RPMI7951 (cell line): ENCODE data around the gene CDK8. TPM values are rescaled to one million over a fixed set of nuclear protein-coding genes. Genes with fewer than 3 reads are reported as not detected.
A peak's percentile ranks its signal among the peaks of the same experiment; 100 is the strongest.
"Not testable (repeated sequence)": the region's sequence is repeated elsewhere in the genome, so short reads cannot be mapped to it uniquely, and the experiment has no call there.

Source experiments
- DNase-seq: peaks from one replicate; pipeline ENCODE4 v3.0.0-alpha.2; 2012; ENCODE audit warnings: low read depth
- total RNA-seq: library from RNA; depleted of rRNA; stranded (reverse); fragments of >200 nt; shearing (Covaris generic); gene quantifications from 2 replicates; pipeline ENCODE4 v1.2.3, GENCODE V29; 2014; rRNA removed

The CDK8 gene
- total RNA-seq: 12.9 and 18.9 TPM in 2 replicates

DNA sequence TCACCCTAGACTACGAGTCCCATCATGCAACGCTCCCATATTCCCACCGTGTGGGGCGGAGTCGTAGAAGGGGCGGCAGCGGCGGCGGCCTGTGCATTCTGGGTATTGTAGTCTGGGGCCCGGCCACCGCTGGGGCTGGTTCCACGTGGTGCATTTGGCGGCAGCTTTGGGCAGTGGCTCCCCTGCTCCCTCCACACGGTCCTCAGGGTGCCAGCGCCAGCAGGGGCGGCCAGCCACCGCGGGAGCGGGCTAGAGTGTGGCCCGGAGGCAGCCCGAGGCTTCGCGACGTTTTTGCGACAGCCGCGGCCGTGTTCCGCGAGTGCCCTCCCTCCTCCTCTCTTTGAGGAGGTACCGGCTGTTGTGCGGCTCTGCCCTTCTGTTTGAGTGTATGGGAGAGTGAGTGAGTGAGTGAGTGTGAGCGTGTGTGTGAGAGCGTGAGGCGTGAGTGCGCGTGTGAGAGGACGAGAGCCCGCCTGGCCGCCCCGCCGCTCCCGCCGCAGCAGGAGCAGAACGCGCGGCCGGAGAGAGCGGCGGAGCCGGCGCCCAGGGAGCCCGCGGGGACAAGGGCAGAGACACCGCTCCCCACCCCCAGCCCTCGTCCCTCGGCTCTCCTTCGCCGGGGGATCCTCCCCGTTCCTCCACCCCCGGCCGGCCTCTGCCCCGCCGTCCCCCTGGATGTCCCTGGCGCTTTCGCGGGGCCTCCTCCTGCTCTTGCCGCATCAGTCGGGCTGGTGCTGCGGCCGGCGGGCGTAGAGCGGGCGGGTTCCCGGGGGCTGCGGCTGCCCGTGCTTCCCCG lies at the start of gene CDK8:
Gene CDK8 (plus strand): TSS at position 343 of the 796 bp plus-strand sequence. CDS start 513 bp downstream, outside the sequence.
- DNase-seq: peak; percentile 92

DNA sequence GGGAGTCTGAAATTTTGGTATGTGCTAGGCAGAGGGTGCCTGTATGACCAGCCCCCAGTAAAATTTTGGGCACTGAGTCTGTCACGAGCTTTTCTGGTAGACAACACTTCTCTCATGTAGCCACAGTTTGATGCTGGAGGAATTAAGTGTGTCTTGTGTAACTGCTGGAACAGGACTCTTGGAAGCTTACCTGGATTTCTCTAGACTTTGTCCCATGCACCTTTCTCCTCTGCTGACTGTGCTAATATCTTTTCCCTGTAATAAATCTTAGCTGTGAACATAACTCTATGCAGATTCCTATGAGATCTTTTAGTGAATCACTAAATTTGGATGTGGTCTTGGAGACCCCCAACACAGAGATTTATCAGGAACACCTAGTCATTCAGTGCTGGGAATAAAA lies 45.6 kb upstream of the CDK8 start:
- no peak for DNase-seq

DNA sequence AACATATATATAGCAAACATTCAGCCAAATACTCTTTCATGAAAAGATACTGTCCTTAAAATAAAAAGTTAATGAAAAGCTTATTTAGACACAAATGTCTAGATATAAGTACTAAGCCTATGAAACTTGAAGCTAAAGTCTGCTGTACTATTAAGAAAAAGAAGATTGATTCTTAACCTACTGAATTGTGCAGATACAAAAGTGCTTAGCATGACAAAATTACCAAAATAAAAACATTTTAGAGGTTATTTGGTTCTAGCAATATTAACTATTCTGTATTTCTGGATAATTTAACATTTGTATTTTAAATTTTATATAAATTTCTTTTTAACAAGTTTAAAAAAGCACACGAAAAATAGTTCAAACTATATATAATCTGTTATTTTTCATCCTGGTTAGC lies 40.6 kb upstream of the CDK8 start:
- no peak for DNase-seq

DNA sequence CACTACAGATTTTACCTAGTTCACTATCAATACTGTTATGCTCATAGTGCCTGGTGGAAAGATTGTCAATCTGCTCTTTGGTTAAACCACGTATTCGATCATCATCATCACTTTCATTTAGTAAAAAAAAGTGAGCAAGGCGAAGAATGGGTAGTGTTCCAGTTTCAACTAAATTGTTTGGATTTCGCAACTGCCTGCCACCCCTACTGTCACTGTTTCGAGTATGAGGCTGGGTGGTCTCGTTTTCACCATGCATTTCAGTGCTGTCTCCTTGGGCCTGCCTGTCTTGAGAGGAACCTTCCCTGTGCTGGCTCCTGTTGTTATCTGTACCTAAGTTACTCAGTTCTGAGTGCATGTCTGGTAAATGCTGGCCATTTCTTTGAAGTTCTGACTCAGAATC lies 39.9 kb upstream of the CDK8 start:
- no peak for DNase-seq

DNA sequence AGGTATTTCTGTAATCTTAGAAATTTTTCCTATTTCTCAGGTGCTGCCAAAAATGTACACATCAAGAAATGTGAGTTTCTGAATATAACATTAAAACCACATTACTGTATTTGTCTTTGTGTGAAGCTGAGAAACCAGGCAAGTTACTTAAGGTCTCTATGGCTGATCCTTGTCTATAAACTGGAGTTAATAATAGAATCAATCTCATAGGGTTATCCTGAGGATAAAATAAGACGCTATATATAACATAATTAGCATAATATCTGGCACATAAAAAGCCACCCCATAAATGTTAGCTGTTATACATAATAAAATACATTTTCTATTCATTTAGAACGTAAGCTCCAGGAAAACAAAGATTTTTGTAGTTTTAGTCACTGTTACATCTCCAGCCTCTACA lies 37.9 kb upstream of the CDK8 start:
- DNase-seq: no peak

DNA sequence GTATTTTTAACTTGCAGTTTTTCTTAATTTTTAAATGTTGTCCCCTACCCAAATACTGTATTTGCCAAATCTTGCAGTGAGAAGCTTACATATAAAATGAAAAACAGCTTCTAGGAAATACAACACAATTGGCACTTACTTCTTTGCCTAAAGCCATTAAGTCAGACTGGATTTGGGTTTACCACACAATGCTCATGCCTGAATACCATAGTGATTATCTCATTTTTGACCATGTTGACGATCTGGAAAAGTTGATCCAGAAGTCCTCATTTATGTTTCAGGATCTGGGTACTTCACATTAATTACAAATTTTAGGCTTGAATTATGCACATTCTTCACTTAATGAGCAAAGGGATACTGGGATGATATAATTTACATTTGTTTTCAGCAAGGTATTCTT lies 34.2 kb upstream of the CDK8 start:
- peak; percentile 30 for DNase-seq

DNA sequence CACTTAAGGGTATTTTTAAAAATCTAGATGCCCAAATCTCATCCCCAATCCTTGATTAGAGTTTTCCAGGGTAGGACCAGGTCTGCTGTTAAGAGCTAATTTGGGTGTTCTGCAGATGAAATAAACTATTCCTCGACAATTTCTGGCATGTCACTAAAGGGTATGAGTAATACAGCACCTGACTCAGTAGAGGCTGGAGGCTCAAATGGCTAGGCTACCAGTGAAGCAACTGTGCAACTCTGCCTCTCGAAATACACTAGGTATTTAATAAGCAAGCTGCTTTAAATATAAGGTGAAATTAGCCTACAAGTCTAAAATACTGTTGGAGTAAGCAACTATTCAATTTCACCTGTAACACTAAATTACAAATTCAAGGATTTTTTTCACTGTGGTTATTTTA lies 33.4 kb upstream of the CDK8 start:
- peak; percentile 39 for DNase-seq

DNA sequence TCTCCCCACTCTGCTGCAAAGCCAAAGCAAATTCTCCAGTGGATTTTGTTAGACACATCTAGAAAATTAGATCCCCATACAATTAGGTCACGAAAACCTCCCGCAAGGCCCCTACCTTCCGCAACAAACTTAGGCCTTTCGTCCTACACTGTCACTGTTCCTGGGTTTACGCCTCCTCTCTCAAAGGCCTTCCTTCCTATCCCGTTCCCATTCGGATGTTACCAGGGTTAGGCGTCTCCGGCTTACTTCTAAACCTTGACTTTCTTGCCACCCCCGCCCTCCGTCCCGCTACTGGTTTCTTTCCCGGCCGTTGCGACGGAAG lies 32.6 kb upstream of the CDK8 start:
- no peak for DNase-seq

DNA sequence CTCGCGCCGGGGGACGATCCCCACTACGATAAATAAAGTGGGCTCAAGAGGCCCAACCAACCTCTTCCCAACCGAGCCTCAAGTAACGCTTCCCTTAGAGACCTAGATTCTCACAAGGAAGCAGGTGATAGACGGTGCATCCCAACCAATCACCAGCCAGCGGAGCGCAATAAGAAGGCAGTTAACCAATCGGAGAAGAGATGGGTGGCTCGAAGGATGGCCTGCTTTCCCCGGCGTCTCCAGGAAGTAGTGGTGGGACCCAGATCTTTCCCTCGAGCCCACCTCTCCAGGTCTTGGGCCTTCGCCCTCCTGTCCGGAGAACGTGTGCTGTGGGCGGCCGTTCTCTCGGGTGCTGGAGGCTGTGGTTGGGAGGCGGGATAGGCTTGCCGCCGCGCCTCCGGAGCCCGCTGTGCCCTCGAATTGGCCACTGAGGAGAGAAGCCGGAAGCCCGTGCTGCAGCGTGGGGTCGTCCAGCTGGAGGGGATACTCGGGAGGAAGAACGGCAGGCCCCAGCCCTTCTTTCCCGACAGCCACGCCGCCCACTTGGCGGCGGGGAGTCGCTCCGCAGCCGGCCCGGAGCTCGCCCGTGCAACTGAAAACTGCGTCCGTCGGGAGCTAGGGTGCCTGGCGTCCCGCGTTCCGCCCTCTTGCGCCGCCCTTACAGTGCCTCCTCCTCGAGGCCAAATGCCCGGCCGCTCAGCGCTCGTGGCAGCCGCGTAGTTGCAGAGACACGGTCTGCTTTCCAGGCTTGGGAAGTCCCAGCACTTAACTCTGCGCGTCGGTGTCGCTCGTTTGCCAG lies 32.0 kb upstream of the CDK8 start, which contains the start of gene RNF6:
Gene RNF6 (minus strand): TSS at position 594 of the 799 bp plus-strand sequence. CDS start 2,665 bp downstream, outside the sequence.
- DNase-seq: peak; percentile 98

DNA sequence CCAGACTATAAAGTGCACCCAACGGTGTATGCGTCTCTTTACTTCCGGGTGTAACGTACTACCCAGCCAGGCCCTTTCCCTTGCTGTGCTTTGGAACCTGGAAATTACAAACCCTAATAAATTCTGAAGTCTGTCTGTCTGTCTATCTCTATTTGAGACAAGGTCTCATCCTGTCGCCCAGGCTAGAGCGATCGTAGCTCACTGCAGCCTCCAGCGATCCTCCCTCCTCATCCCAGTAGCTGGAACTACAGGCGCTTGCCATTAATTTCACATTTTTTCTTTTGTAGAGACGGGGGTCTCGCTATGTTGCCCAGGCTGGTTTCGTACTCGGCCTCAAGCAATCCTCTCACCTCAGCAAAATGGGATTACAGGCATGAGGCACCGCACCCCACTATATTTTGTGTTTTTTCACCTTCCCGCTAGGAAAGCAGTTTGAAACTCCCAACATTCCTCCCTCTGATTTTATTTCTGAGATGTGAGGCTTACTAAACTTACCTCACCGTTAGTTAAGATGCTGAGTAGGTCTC lies 31.3 kb upstream of the CDK8 start:
- no peak for DNase-seq

DNA sequence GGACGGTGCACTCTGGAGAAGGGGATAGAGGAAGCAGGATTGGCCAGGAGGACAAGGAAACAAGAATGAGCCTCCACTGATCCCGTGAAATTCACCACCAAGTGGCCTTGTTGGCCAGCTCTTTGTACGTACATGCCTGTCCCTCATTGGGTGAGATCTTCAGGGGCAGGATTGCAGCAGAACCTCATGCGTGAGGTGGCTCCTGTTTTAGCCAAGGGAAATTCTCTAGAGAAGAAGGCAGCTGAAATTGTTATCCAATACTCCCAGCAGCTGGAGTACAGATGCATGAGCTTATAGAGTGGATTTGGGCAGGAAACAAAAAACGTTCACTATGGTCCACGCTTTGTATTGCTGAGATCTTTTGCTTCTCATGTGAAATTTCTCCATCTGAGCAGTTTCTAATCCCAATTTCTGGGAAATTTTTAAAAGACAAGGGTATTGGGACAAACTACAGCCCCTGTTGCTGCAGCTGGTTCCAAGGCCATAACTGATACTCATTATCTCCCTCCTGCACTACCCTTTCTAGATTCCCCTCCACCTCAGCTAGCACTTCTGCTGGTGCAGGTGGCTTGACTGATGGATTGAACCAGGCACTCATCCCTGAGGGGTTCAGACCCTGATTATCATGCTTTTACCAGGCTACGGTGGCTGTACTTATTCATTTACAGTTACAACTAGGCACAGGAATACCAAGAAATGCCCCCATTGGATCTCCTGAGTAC lies 27.9 kb upstream of the CDK8 start:
- no peak for DNase-seq

DNA sequence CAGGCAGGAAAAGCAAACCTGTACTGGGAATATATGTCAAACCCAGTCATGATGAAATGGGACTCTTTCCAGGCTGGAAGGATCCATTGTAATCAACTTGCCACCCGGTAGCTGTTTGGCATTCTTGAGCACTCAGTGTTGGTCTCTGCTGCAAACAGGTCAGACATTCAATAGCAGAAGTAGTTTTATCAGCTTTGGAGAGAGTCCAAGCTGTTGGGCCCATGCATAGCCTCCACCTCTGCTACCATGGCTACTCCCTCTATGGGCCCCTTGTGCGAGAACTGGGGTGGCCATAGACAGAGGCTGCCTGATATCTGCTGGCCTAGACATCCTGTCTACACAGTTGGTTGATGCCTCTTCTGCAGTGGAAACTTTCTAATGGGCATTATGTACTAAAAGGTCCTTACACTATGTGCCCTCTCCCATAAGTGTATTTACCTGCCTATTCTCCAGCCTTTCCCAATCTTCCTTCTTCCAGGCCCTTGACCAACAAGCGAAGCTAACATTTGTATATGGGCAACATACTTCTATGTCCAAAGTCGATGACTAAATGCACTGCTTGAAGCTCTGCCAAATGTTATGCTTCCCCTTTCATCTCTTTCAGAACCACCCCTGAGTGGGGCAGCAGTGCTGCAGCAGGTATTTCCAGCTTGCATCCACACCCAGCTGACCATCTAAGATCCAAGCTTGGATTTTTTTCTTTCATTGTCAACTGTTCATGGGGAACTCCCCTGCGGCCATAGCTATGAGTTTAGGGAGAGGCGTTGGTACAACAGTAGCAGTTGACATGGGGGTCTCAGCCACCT lies 26.6 kb upstream of the CDK8 start:
- DNase-seq: no peak

DNA sequence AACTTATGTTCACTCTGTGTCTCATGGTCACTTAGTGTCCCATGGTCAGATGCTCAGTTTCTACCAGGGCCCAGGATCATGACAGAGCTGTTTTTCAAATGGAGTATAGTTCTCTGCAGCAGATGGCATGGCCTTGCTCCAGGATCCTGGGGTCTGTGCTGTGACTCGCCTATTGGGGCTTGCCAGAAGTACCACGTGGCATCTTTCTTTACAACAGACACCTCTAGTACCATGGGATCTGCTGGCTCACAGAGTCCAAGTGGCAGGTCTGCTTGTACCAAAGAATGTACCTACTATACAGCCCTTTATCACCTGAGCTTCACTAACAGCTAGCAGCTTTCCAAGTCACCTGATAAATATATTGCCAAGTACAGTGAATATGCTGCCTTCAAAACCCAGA lies 25.8 kb upstream of the CDK8 start:
- no peak for DNase-seq

DNA sequence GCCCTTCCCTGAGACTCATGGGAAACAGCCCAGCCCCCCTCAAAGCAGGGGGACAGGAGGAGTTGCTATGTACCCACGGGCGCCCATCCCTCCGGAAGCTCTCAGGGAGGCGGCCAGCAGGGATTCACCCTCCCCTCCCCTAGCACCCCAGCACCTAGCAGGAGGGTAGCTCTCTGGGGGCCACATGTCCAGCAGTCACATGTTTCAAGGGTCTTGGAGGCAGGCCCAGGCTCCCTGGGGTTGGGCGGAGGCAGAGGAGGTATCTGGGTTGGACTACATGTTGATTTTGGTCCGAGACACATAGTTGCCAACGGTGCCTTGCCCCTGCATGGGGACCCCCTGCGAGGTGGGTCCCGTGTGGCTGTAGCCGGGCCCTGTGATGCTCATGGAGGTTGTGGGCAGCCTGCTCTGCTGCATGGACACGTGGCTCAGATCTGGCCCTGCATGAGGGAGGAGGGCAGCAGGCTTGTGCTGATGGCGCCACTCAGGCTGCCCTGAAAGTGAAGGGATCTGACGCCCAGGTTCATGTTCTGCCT lies 24.8 kb upstream of the CDK8 start:
- DNase-seq: no peak

DNA sequence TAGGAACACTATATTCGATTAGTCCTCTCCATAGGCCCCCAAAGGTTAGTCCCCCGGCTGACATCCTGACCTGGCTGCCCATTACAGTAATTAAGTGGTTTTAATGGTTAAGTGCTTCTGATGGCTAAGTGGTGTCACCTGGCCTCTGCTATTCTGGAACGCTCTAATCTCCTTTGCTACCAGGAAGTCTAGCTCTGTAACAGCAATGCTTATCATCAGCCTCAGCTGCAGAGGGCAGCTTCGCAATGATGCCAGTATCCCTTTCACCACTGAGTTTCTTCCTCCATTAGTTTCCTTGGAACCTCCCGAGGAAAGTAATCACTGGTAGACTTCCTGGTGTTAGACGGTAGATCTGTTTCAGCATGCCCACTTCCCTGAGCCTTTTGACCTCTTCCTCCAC lies 23.2 kb upstream of the CDK8 start:
- no peak for DNase-seq

DNA sequence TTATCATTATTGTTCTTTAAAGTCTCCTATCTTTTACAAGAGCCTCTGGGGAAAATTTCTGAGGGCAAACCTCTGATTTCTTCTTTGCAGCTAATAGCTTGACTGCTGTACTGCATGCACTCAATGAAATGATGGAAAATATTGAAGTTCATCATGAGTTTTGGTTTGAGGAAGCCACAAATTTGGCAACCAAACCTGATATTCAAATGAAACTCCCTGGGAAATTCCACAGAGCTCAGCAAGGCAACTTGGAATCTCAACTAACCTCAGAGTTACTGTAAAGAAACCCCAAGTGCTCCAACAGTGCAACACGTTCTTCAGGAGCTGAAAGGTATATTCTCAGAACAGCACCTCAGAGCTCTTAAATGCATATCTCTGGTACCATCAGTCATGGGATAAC lies 17.6 kb upstream of the CDK8 start:
- no peak for DNase-seq

DNA sequence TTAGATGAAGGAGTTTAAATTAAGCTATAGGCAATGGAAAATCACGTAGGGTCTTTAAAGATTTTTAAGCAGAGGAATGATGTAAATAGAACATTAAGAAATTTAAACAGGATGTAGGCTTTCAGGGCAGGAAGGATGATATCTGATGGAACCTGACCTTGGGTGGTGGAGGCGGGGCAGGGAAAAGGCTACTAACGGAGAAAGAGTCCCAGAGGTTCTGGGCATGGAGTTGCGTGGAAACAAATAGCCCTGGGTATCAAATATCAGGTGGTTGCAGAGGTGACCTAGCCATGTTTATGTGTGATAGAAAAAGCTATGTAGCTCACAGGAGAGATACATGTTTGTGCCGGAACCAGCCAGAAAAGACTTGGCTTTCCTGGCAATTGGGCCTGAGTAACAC lies 7.8 kb upstream of the CDK8 start:
- DNase-seq: no peak

DNA sequence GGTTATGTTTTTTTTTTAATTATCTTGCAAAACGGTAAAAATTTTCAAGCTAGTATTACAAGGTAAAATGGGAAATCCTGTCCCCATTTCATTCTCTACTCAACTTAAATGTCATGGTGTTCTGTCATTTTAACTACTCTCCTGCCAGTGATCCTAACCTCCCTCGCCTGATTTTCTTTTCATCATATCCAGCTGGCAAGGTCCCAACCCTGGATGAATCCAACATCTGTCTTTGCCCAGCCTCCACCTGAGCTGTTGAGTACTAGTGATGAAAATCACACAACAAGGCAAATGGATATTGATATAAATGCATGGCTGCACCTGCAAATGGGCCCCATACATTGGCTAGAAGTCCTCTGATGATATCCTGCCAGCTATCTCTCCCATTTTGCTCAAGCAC lies 6.9 kb upstream of the CDK8 start:
- DNase-seq: no peak

DNA sequence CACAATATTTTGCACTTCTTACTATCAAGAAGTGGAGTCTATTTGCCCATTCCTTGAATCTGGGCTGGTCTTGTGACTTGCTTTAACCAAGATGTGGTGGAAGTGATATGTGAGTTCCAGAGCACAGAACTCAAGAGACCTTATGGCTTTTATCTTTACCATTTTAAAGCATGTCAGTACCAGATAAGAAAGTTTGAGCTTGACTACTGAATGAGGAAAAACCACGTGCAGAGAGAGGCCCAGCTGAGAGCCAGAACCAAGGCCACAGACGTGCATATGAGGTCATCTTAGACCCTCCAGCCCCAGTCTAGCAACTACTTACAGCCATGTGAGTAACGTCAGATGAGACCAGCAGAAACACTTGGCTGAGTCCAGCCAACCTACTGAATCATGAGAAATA lies 6.3 kb upstream of the CDK8 start:
- no peak for DNase-seq

DNA sequence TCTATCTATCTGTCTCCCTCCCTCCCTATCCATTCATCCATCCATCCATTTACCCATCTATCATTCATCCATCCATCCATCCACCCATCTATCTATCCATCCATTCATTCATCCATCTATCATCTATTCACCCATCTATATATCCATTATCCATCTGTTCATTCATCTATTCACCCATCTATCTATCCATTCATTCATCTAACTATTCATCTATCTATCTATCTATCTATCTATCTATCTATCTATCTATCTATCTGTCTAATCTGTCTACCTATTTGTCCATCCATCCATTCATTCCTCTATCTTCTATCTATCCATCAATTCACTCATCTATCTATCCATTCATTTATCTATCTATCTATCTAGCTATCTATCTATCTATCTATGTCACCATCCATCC lies 4.4 kb upstream of the CDK8 start:
- DNase-seq: no peak

DNA sequence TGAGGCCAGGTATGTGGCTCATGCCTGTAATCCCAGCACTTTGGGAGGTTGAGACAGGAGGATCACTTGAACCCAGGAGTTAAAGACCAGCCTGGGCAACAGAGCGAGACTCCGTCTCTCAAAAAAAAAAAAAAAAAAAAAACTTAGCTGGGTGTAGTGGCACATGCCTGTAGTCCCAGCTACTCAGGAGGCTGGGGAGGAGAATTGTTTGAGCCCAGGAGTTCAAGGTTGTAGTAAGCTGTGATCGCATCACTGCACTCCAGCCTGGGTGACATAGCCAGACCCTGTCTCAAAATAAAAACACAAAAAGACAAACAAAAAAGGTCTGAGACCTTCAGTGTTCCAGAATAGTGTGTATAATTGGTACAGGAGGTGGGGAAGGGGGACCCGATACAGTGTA lies 1.9 kb upstream of the CDK8 start:
- not testable (repeated sequence) for DNase-seq
